ENCODE data around the gene UQCRFS1.
"Not testable (repeated sequence)": the region's sequence is repeated elsewhere in the genome, so short reads cannot be mapped to it uniquely, and the experiment has no call there.

DNA sequence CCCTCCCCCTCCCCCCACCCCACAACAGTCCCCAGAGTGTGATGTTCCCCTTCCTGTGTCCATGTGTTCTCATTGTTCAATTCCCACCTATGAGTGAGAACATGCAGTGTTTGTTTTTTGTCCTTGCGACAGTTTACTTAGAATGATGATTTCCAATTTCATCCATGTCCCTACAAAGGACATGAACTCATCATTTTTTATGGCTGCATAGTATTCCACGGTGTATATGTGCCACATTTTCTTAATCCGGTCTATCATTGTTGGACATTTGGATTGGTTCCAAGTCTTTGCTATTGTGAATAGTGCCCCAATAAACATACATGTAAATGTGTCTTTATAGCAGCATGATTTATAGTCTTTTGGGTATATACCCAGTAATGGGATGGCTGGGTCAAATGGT, 2.4 kb downstream of the UQCRFS1 start:
- TF ChIP-seq, protein P1, sequence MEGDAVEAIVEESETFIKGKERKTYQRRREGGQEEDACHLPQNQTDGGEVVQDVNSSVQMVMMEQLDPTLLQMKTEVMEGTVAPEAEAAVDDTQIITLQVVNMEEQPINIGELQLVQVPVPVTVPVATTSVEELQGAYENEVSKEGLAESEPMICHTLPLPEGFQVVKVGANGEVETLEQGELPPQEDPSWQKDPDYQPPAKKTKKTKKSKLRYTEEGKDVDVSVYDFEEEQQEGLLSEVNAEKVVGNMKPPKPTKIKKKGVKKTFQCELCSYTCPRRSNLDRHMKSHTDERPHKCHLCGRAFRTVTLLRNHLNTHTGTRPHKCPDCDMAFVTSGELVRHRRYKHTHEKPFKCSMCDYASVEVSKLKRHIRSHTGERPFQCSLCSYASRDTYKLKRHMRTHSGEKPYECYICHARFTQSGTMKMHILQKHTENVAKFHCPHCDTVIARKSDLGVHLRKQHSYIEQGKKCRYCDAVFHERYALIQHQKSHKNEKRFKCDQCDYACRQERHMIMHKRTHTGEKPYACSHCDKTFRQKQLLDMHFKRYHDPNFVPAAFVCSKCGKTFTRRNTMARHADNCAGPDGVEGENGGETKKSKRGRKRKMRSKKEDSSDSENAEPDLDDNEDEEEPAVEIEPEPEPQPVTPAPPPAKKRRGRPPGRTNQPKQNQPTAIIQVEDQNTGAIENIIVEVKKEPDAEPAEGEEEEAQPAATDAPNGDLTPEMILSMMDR (IDR thresholded peaks at IDR 0.05; ENCODE audit: low read length) = not testable (repeated sequence)
- TF ChIP-seq EZH2 (optimal IDR thresholded peaks at IDR 0.05; ENCODE audit: low read depth, low read length) = not testable (repeated sequence)
